NCI-H2107 treated with DMSO at 0.1 percent for 48 hours (cell line): ENCODE data around the gene C9orf78.

Experiments
- DNase-seq: peaks from one replicate; lab custom pipeline; 2025; ENCODE audit not compliant: unreplicated experiment; lab: John Stamatoyannopoulos, UW

The C9orf78 gene

GRCh38 chr9:129777769-129778130, 57.3 kb downstream of the C9orf78 start:
- DNase-seq = no peak
